HG03520 (cell line): ENCODE data around the gene MATCAP1.

Source experiments
- ATAC-seq: cut with Tn5 transposase; IDR thresholded peaks from one replicate; pipeline ENCODE4 v1.9.1; 2021; ENCODE audit warnings: mild to moderate bottlenecking, moderate library complexity; ENCODE audit not compliant: unreplicated experiment

Gene MATCAP1

GRCh38 chr16:67158637-67159600 lies 24.8 kb downstream of the MATCAP1 start:
- ATAC-seq: peak; percentile 29

DNA sequence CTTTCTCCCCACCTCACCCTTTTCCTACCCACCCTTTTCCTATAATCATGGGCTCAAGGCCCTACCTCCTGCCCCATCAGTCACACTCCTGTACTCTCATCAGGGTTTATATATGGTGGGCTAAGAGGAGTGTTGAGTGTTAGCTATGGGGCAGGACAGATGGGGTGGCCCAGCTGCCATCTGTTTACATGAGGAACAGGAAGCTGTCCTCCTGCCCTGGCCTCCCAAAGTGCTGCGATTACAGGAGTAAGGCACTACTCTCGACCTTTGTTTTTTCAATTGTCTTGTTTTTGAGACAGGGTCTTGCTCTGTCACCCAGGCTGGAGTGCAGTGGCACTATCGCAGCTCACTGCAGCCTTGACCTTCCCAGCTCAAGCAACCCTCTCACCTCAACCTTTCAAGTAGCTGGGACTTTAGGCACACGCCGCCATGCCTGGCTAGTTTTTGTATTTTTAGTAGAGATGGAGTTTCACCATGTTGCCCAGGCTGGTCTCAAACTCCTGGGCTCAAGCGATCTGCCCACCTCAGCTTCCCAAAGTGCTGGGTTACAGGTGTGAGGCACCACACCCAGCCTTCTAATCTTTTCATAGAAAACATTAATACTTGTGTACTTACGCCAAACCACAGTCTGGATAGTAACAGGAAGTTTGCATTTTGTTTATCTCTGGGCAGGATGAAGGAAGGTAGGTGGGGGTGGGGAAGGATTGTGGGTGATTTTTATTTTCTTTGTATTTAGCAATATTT lies 25.7 kb downstream of the MATCAP1 start:
- no peak for ATAC-seq

DNA sequence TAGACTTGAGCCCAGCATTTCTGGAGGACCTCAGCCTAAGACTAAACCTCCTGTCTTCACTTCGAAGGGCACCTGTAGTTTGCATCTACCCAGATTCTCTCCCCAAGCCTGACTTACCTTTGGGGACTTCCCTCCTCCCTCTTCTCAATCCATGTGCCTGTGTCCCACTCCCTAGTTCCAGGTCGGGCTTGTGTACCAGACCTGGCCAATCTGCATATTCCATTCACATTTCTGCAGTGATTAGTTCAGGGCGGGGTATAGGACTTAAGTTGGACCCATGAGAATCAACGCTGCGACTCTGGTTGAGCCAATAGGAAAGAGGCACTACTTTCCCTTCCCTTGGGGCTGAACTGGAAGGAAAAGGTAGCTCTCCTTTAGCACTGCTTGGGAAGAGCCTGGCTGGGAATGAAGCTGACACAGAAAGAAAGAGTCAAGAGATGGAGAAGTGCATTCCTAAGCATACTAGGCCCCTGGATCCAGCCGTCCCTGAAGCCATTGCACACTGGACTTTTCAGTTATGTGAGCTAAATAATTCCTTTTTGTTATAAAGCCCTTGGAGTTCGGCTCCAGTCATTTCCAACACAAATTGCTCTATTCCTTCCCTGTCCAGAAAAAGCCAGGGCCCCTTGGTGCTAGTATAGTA lies 26.5 kb downstream of the MATCAP1 start:
- ATAC-seq: no peak

DNA sequence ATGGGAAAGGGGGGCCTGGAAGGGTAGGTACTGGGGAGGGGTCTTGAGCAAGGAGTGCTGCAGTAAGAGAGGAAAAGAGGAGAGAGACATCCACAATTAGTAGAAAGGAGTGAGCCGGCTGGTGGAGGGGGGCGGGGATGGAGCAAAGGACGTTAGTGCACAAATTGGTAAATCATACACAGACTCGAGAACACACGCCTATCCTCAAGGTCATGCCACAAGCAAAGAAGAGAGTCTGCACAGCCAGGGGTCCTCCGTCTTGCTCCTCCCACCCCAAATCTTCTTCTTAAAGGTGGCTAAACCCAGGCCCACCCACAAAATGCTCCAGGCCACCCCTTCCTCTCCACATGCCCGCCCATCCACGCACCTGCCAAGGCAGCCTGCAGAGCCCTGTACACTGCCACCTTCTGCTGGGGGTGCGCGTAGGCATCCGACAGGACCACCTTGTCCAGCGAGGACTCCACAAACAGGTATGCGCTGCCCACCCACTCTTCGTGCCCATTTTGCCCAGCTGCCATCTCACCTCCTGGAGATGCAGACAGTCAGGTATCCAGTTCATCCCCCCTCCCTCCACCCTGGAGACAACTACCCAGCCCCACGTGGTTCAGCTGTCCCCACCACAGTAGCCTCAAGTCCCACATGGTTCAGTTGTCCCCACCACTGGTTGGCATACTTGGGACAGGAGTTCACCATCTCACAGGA lies 27.5 kb downstream of the MATCAP1 start:
- ATAC-seq: no peak

- ATAC-seq: no peak
Measured at GRCh38 chr16:67155295-67156142, 28.2 kb downstream of the MATCAP1 start.

DNA sequence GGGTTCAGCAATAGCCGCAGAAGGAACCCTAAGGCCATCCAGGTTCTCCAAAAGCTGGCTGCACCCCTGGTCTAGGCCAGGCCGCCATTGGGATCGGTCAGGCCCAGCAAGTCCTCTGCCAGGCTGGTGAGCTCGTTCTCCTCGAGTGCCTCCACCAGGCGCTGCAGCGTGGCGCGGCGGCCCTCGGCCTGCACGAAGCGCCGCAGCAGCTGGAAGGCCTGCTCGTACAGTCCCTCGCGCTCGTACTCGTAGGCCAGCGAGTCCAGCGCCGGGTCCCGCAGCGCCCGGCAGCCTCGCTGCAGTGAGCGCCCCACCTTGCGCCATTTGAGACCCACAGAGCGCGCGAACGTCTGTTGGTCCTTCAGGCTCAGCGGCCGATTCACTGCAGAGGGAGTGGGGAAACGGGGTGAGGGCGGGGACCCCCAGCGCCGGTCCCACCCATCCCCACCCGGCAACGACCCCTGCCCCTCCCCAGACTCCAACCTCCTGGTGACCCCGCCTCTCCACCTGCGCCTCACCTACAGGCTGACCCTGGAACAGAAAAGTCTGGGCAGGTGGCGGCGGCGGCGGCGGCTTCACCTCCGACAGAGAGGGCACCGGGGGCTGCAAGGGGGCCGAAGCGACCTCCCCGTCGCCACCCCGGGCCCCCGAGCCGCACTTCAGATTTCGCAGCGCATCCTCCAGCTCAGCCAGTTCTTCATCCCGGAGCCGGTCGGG lies 29.0 kb downstream of the MATCAP1 start:
- no peak for ATAC-seq

DNA sequence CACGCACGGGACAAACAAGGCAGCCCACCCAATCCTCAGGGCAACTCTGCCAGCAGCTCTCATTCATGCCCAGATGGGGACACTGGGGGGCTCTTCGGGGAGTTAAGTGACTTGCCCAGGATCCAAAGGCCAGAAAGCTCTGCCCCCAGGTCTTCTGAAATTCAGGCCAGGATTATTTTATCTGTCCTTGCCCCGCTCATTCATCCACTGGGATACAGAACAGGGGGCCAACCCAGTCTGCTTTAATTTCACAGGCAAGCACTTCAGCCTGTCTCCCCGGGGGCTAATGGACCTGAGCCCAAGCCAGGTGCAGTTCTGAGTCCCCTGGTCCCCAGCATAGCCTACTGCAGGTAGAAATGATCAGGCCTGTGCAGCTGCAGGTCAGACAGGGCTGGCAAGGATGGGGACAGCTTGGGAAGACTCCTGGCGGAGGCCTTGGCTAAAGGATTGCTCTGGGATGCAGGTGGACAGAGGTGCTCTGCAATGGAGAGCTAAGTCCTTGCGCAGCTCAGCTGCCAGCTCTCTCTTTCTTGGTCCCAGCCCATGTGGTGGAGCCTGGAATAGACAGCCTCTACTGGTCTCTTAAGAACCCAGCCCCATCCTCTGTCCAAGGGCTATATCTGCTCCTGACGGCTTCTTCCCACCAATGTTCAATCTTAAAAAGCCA lies 32.2 kb downstream of the MATCAP1 start:
- no peak for ATAC-seq

DNA sequence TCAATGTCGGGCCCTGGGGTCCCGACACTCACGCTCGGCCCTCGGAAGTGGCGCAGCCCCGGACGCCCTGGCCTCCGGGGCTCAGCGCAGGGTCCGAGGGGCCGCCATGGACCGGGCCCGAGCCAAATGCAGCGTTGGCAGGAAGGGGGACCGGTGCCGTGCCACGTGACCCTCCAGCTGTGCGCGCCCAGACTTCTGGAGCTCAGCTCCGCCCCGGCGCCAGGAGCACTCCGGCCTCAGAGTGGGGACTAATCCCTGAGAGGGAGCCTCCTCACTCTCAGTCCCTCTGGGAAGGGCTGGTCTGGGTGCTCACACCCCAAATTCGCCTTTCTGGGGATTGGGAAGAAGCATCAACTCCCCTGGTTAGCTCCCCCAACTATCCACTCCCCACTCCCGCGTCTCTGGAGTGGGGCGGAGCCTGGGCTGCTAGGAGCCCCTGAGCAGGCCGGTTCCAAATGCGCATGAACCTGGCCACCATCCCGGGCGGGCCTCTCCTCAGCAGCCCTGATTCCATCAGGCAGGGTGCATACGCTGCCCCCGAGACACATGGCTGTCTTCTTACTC lies 32.8 kb downstream of the MATCAP1 start, which contains the start of gene B3GNT9:
Gene B3GNT9 (minus strand): TSS at position 166 of the 564 bp plus-strand sequence. CDS start 513 bp downstream, outside the sequence.
- ATAC-seq: no peak

GRCh38 chr16:67150047-67150832 lies 33.5 kb downstream of the MATCAP1 start:
- no peak for ATAC-seq

DNA sequence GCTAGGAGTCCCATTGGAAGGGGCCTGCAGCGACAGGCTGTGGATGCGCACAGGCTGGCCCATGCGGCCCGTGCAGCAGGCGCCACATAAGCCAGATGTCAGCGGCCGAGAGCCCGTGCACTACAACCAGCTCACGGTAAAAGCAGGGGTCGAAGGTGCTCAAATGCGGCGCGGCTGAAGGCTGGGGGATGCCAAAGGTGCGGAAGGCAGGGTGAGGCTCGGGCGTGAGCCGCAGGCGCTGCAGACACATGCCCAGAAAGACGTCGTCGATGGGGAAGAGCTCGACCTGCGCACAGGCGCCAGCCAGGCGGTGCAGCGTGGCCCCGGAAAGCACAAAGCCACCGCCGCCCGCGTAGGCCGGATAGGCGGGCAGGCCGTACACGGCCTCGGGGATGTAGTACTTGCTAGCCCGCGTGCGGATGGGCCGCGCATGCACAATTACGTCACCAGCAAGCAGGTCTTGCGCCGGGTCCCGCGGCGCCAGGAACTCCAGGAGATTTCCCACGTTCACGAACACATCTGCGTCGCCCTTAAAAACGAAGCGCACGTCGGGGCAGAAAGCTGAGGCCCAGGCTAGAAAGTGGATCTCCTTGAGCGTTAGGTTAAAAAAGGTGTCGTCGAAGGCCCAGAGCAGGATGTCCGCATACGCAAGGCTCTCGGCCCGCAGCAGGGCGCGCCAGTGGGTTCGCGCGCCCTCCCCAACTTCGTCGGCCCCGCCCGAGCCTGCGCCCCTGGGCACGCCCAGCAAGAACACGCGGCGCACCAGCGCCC lies 34.3 kb downstream of the MATCAP1 start:
- ATAC-seq: no peak

- ATAC-seq: no peak
Measured at GRCh38 chr16:67148656-67149275, 35.0 kb downstream of the MATCAP1 start.

DNA sequence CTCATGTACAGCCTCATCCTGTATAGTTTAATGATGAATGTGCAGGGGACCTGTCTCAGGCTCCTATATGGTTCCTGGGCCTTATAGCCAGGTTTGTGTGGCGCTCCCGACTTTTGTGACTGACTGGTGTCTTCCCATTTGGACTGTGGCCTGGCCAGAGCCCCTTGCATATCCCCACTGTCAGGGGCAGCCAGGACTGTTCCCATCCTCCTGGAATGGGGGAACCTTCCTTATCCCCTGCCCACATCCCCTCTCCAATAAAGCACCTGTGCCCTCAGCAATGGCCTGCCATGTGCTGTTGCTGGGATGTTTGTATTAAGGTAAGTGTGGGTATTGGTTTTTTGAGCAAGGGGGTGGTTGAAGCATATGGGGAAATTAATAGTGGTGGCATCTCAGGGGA lies 35.5 kb downstream of the MATCAP1 start:
- ATAC-seq: no peak

DNA sequence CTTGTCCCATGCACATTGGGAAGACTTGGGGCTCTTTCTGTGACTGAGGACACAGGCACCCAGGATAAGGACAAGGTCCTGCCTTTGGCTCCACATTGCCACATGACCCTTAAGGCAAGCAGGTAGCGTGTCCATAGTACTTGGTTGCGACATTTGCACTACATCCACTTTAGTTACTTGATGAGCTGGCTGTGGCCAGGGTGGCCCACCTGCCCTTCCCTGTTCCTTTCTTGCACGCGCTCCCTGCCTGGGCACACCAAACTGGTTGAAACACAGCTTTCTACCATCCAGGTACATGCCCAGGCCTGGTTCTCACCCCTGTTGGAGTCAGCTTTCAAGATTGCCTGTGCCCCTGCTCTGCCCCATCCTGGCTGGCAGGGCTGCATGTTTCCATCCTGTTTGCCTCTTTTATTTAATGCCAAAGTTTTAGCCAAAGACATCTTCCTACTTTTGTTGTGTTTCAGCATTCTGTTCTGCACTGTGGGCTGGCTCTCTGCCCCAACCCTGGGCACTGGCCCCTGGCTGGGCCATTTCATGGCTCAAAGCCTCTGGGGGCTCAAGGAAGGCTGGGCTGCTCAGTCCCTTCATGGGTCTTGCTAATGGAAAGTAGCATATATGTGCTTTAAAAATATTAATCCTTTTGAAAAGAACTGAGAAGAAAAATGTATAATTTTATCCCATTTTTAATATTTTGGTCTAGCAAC lies 36.2 kb downstream of the MATCAP1 start:
- ATAC-seq: no peak

- ATAC-seq: no peak
Measured at GRCh38 chr16:67146523-67147357, 37.0 kb downstream of the MATCAP1 start.

GRCh38 chr16:67145746-67146145 lies 38.0 kb downstream of the MATCAP1 start:
- no peak for ATAC-seq
